DND-41 (cell line): ENCODE results near the gene PKD1L1.

Source experiments
- ATAC-seq: fragments of 200-7000 bp; cut with Tn5 transposase; 3 replicates; pipeline ENCODE4 v1.9.1; 2021; ENCODE audit warnings: low read depth; ENCODE audit not compliant: insufficient read depth
- DNase-seq: peaks from one replicate; pipeline ENCODE4 v3.0.0-alpha.2; 2020
- H2AFZ ChIP-seq: 2 replicates; pipeline ENCODE4 v1.6.0; 2012; ENCODE audit warnings: low read depth, low read length
- H3K27ac ChIP-seq: 2 replicates; pipeline ENCODE4 v1.5.1; 2012; ENCODE audit warnings: low read length, inconsistent platforms
- H3K27me3 ChIP-seq: fragments of 200-600 bp; sonication (generic); 2 replicates; pipeline ENCODE4 v1.6.0; 2012; ENCODE audit warnings: low read length, mild to moderate bottlenecking, inconsistent platforms; ENCODE audit not compliant: insufficient read depth, poor library complexity
- H3K36me3 ChIP-seq: 2 replicates; pipeline ENCODE4 v1.5.1; 2012; ENCODE audit warnings: low read length, inconsistent platforms; ENCODE audit not compliant: insufficient read depth
- H3K4me1 ChIP-seq: 2 replicates; pipeline ENCODE4 v1.5.1; 2012; ENCODE audit warnings: mild to moderate bottlenecking, low read length; ENCODE audit not compliant: insufficient read depth
- H3K4me2 ChIP-seq: 2 replicates; pipeline ENCODE4 v1.6.0; 2012; ENCODE audit warnings: mild to moderate bottlenecking, moderate library complexity, low read length, inconsistent platforms; ENCODE audit not compliant: insufficient read depth
- H3K4me3 ChIP-seq, 2 experiments: fragments of 200-600 bp in 1 of 2; shearing (Covaris generic) in 1 of 2; 2 replicates each; pipeline ENCODE4 v1.5.1; 2012 to 2016; ENCODE audit warnings: inconsistent platforms in 2 of 2, low read length in 2 of 2, mild to moderate bottlenecking in 2 of 2, low read depth in 1 of 2, moderate library complexity in 1 of 2
- H3K79me2 ChIP-seq: 2 replicates; pipeline ENCODE4 v1.6.0; 2012; ENCODE audit warnings: low read length, inconsistent platforms; ENCODE audit not compliant: insufficient read depth
- H3K9ac ChIP-seq: 2 replicates; pipeline ENCODE4 v1.6.0; 2012; ENCODE audit warnings: low read depth, mild to moderate bottlenecking, inconsistent platforms, low read length, moderate library complexity
- H3K9me3 ChIP-seq: 2 replicates; pipeline ENCODE4 v1.5.1; 2012; ENCODE audit warnings: low read length, moderate library complexity, mild to moderate bottlenecking, inconsistent platforms; ENCODE audit not compliant: insufficient read depth, severe bottlenecking
- H4K20me1 ChIP-seq: 2 replicates; pipeline ENCODE4 v1.6.0; 2012; ENCODE audit warnings: low read length; ENCODE audit not compliant: insufficient read depth
- EZH2 ChIP-seq: IDR thresholded peaks from 3 replicates; pipeline ENCODE4 v1.6.1; 2012; ENCODE audit warnings: borderline replicate concordance, low read depth, mild to moderate bottlenecking, moderate library complexity, low read length, inconsistent platforms; ENCODE audit not compliant: severe bottlenecking
- TF ChIP-seq, protein P1 (sequence below): IDR thresholded peaks from 2 replicates; pipeline ENCODE4 v1.5.1; 2012; ENCODE audit warnings: borderline replicate concordance, low read length, moderate library complexity, mild to moderate bottlenecking; ENCODE audit not compliant: poor library complexity, severe bottlenecking; ENCODE audit errors: extremely low read depth

Gene PKD1L1

DNA sequence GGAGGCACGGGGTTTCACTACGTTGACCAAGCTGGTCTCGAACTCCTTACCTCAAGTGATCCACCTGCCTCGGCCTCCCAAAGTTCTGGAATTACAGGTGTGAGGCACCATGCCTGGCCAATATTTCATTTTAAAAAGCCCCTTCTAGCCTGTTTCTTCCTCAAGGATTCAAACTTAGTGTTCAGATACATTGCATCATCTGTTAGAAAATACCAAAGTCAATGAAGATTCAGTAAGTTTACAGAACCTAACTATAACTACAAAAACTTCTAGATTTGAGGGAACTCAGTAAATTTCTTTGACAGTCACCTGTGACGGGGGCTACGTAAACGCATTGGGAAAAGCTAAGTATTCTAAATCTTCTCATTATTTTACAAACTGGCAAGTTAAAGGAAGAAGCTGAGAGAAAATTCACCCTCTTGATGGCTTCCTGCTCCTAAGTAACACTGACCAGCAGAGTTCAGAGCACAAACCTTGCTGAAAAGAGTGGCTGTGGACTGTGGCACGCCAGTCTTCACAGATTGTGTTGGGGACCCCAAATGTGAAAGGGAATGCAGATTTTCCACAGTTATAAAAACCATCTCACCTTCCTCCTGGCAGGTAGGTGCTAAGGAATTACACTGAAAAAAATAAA lies 162.2 kb downstream of the PKD1L1 start:
- no peaks in the 10 kb centered on the region for H3K9me3 ChIP-seq
- no peak for DNase-seq
- no peaks in the 10 kb centered on the region for H4K20me1 ChIP-seq
- no peak overlapping the region for H3K4me2 ChIP-seq
- no peak overlapping the region for H2AFZ ChIP-seq
- H3K27me3 ChIP-seq = no peaks in the 10 kb centered on the region
- H3K79me2 ChIP-seq = no peaks in the 10 kb centered on the region
- TF ChIP-seq, protein P1, sequence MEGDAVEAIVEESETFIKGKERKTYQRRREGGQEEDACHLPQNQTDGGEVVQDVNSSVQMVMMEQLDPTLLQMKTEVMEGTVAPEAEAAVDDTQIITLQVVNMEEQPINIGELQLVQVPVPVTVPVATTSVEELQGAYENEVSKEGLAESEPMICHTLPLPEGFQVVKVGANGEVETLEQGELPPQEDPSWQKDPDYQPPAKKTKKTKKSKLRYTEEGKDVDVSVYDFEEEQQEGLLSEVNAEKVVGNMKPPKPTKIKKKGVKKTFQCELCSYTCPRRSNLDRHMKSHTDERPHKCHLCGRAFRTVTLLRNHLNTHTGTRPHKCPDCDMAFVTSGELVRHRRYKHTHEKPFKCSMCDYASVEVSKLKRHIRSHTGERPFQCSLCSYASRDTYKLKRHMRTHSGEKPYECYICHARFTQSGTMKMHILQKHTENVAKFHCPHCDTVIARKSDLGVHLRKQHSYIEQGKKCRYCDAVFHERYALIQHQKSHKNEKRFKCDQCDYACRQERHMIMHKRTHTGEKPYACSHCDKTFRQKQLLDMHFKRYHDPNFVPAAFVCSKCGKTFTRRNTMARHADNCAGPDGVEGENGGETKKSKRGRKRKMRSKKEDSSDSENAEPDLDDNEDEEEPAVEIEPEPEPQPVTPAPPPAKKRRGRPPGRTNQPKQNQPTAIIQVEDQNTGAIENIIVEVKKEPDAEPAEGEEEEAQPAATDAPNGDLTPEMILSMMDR = no peak
- no peak for TF ChIP-seq EZH2
- no peaks in the 10 kb centered on the region for H3K4me1 ChIP-seq
- no peaks in the 10 kb centered on the region for H3K36me3 ChIP-seq
- H3K4me3 ChIP-seq = no peak overlapping the region
- H3K9ac ChIP-seq = no peak overlapping the region
- no peak for ATAC-seq
- no peak overlapping the region for H3K27ac ChIP-seq

DNA sequence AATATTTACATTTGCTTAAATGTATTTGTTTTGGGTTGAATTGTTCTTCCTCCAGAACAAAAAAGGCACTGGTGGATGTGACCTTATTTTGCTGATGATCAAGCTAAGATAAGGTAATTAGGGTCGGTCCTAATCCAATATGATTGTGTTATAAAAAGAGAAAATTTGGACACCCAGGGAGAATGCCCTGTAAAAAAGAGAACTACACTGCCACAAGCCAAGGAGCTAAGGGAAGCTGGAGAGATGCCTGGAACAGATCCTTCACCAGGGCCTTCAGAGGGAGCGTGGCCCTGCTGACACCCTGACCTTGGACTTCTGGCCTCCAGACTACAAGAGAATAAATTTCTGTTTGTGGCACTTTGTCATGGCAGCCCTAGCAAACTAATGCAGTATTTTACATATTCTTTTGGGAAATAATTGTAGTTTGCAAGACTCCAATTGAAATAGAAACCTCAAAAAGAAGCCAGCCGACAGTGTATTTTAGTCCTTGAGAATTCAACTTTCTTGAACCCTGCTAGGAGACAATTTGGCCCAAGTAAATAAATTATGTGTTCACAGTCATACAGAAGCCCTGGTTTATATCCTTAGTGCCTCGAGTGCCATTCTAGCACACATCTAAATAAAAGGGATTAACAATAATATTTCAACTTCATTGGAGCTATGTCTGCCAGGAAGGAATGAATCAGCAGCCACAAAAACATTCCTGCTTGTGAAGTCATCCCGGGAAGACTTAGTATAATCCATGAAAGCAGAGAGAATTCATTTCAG lies 164.6 kb downstream of the PKD1L1 start:
- Histone ChIP-seq H3K9ac (no peak overlapping the region), H3K36me3 (no peaks in the 10 kb centered on the region)
- no peak for TF ChIP-seq EZH2
- TF ChIP-seq, protein P1 = no peak

DNA sequence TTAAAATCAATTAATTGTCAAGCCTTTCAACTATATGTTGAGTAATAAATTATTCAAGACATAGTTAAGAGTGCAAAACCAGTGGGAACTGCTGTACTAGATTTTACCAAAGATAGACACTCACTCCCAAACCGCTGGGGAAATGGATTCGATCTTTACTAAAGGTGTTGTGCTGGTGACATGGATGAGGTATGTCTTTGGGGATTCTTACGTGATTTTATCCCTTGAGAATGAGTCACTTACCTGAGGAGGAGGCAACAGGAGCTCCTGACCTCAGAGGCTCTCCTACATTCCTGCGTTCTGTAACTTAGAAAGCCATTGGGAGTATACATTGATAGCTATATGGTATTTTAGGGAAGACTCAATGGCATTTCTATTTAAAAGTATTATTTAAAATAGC lies 165.5 kb downstream of the PKD1L1 start:
- no peaks in the 10 kb centered on the region for H3K4me1 ChIP-seq
- no peaks in the 10 kb centered on the region for H3K79me2 ChIP-seq

More for the DNA sequence above, 164.6 kb downstream of the PKD1L1 start:
- H3K79me2 ChIP-seq = no peaks in the 10 kb centered on the region
- no peaks in the 10 kb centered on the region for H3K4me1 ChIP-seq
- H3K9me3 ChIP-seq = no peaks in the 10 kb centered on the region
- no peak for ATAC-seq
- no peak overlapping the region for H3K4me2 ChIP-seq
- no peak overlapping the region for H2AFZ ChIP-seq
- no peak for DNase-seq
- no peak overlapping the region for H3K4me3 ChIP-seq
- no peaks in the 10 kb centered on the region for H4K20me1 ChIP-seq
- H3K27me3 ChIP-seq = no peaks in the 10 kb centered on the region
- no peak overlapping the region for H3K27ac ChIP-seq

More for the DNA sequence above, 165.5 kb downstream of the PKD1L1 start:
- Histone ChIP-seq H3K4me3 (no peak overlapping the region), H3K36me3 (no peaks in the 10 kb centered on the region), H3K9ac (no peak overlapping the region), H3K9me3 (no peaks in the 10 kb centered on the region), H3K27ac (no peak overlapping the region), H3K4me2 (no peak overlapping the region), H2AFZ (no peak overlapping the region), H4K20me1 (no peaks in the 10 kb centered on the region), H3K27me3 (no peaks in the 10 kb centered on the region)
- DNase-seq (no peak), ATAC-seq (no peak)
- TF ChIP-seq, protein P1 = no peak
- no peak for TF ChIP-seq EZH2
